ENCODE results near the gene SLX4IP. TPM values are rescaled to one million over a fixed set of nuclear protein-coding genes. Genes with fewer than 3 reads are reported as not detected.

The SLX4IP gene
- total and polyA plus RNA-seq, 8 donors, result 2.5 to 6.4 (median 2.8) TPM

DNA sequence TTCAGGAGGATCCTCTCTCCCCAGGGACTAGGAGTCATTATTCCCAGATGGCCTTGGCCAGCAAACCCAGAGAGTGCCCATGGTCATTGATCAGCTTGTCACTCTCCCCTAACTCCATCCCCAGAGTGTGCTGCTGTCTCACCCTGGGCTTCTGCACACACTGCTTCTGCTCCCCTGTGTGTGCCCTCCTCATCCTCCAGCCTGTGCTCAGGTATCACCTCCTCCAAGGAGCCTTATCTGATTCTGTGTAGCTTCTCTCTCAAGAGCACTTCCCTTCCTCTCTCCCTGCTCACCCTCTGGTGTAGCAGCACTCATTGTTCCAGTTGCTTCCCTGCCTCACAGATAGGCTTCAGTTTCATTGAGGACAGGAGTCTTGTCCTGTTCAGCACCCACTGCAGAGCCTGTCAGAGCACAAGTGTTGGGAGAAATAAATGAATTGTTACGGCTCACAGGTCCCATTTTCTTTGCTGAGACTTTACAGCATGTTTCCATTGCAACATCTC, 136.3 kb downstream of the SLX4IP start:
- FAIRE-seq (no peak), DNase-seq (no peak), ATAC-seq (no peak)
- H3K4me1 ChIP-seq, result peaks cover 8 to 11% (median 11%) of the 10 kb centered on the region in 3 donors
- no peaks in the 10 kb centered on the region for H3K36me3 ChIP-seq
- no peaks in the 10 kb centered on the region for H3K9me3 ChIP-seq
- no peak overlapping the region for H3K27ac ChIP-seq
- no peak overlapping the region for H3K4me3 ChIP-seq
- H3K27me3 ChIP-seq, result no peaks in the 10 kb centered on the region
- TF ChIP-seq, protein P1, sequence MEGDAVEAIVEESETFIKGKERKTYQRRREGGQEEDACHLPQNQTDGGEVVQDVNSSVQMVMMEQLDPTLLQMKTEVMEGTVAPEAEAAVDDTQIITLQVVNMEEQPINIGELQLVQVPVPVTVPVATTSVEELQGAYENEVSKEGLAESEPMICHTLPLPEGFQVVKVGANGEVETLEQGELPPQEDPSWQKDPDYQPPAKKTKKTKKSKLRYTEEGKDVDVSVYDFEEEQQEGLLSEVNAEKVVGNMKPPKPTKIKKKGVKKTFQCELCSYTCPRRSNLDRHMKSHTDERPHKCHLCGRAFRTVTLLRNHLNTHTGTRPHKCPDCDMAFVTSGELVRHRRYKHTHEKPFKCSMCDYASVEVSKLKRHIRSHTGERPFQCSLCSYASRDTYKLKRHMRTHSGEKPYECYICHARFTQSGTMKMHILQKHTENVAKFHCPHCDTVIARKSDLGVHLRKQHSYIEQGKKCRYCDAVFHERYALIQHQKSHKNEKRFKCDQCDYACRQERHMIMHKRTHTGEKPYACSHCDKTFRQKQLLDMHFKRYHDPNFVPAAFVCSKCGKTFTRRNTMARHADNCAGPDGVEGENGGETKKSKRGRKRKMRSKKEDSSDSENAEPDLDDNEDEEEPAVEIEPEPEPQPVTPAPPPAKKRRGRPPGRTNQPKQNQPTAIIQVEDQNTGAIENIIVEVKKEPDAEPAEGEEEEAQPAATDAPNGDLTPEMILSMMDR (IDR thresholded peaks at IDR 0.05), result no peak
- intact Hi-C loops (cut with DNase I), result no loop called here
- WGBS, 2 donors, result 91 to 98% methylated on average over 1 of the region's 1 CpG

DNA sequence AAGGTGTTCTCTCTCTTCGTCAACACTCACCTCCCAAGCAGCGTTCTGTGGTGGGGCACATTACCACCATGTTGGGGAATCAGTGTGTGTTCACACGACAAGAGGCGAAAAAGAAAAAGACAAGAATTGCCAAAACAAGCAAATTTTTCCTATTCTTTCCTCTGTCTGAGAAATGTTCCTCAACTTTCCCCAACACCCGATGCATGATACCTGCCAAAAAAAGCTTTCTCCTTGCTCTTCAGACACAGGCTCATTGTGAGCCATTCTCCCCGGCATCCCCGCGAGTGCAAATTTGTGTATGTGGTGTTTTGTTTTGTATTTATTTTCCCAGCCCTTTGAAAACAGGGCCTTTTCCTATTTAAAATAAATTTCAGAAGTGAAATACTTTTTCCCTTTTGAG, 137.7 kb downstream of the SLX4IP start:
- 96 to 99% methylated on average over 8 of the region's 8 CpGs for WGBS, 2 donors
- intact Hi-C loops (cut with DNase I), result no loop called here
- FAIRE-seq, result no peak

DNA sequence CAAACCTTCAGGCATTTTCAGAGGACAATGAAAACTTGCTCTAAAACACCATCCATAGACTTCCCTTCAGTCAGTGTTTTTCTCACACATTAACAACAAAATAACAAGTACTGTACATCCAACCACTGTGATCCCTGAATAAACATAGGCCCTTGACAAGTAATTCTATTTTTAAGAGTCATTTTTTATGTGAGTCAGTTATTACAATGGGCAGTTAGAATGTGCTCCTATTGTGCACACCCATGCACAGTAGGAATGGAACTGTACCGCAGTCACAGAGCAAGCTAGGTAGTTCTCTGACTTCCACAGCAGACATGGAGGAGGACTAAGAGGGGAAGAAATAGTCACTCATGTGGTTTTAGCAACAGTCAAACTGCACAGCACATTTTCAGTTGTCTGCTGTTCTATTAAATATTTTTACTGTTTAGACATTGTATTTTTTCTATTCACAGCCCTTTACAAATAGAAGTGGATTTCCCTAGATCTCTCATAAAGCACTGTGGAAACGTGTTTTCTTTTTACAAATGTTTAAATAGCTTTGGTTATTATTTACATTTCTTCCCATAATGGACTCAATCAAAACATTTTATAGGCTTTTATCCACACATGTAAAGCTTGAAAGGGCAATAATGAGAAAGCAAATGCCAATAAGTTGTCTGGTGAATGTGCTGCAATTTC, 138.3 kb downstream of the SLX4IP start:
- no peak for FAIRE-seq
- peak in 3 of 4 donors; percentile 18 to 62 (median 43) for ATAC-seq

More for the DNA sequence above, 137.7 kb downstream of the SLX4IP start:
- TF ChIP-seq, protein P1 (IDR thresholded peaks at IDR 0.05), result no peak
- Histone ChIP-seq H3K27ac (peak overlapping the region in 1 of 4 donors; percentile 7), H3K4me1 (peaks cover 8 to 11% (median 11%) of the 10 kb centered on the region in 3 donors), H3K36me3 (no peaks in the 10 kb centered on the region), H3K4me3 (no peak overlapping the region), H3K27me3 (no peaks in the 10 kb centered on the region), H3K9me3 (no peaks in the 10 kb centered on the region)
- no peak for ATAC-seq
- DNase-seq, result no peak

DNA sequence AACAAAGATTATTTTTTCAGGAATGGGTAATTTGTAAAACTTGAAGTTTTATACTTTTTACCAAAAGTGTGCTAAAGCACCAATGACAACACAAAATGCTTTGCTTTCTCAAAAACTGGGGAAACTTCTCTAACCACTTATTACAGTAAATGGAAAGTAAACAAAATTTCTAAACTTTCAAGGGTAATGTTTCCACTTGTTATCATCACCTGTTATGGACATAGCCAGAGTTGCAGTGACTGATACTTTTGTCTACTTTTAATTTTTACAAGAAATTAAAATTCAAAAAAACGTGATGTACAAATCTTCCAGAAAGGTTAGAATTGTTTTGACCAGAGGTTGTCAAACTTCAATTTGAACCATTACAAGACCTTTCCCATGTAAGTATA, 138.8 kb downstream of the SLX4IP start:
- no peak for FAIRE-seq
- no peaks in the 10 kb centered on the region for H3K27me3 ChIP-seq
- intact Hi-C loops (cut with DNase I), result no loop called here
- H3K4me3 ChIP-seq, result no peak overlapping the region
- H3K9me3 ChIP-seq, result no peaks in the 10 kb centered on the region
- peaks cover 8 to 11% (median 11%) of the 10 kb centered on the region in 3 donors for H3K4me1 ChIP-seq
- 33 to 47% methylated on average over 1 of the region's 1 CpG for WGBS, 2 donors
- TF ChIP-seq, protein P1 (IDR thresholded peaks at IDR 0.05), result no peak
- no peaks in the 10 kb centered on the region for H3K36me3 ChIP-seq
- H3K27ac ChIP-seq, result peak overlapping the region in 1 of 4 donors; percentile 7
- peak in 2 of 4 donors; percentile 78 to 85 for ATAC-seq
- no peak for DNase-seq

More for the DNA sequence above, 138.3 kb downstream of the SLX4IP start:
- Histone ChIP-seq H3K27me3 (no peaks in the 10 kb centered on the region), H3K4me3 (no peak overlapping the region), H3K36me3 (no peaks in the 10 kb centered on the region), H3K4me1 (peaks cover 8 to 11% (median 11%) of the 10 kb centered on the region in 3 donors), H3K9me3 (no peaks in the 10 kb centered on the region), H3K27ac (peak overlapping the region in 1 of 4 donors; percentile 7)
- WGBS, 2 donors, result 63% methylated on average over 2 of the region's 2 CpGs
- intact Hi-C loops (cut with DNase I), result no loop called here
- no peak for DNase-seq
- TF ChIP-seq, protein P1 (IDR thresholded peaks at IDR 0.05), result no peak

Data from pancreas (tissue), 10 donors.